ENCODE data around the gene MRPL2.

MRPL2 gene

DNA sequence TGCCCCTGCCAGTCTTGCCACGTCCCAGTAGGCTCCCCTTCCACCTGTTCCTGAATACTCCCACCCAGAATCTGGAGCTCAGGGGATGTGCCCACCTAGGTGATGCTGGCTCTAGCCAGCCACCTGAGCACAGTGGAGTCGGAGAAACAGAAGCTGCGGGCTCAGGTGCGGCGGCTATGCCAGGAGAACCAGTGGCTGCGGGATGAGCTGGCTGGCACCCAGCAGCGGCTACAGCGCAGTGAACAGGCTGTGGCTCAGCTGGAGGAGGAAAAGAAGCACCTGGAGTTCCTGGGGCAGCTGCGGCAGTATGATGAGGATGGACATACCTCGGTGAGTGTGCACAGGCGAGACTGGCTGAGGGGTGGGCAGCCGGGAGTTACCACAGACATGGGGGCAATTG is 3.6 kb upstream of the MRPL2 start:
- TF ChIP-seq, protein P1, sequence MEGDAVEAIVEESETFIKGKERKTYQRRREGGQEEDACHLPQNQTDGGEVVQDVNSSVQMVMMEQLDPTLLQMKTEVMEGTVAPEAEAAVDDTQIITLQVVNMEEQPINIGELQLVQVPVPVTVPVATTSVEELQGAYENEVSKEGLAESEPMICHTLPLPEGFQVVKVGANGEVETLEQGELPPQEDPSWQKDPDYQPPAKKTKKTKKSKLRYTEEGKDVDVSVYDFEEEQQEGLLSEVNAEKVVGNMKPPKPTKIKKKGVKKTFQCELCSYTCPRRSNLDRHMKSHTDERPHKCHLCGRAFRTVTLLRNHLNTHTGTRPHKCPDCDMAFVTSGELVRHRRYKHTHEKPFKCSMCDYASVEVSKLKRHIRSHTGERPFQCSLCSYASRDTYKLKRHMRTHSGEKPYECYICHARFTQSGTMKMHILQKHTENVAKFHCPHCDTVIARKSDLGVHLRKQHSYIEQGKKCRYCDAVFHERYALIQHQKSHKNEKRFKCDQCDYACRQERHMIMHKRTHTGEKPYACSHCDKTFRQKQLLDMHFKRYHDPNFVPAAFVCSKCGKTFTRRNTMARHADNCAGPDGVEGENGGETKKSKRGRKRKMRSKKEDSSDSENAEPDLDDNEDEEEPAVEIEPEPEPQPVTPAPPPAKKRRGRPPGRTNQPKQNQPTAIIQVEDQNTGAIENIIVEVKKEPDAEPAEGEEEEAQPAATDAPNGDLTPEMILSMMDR (IDR thresholded peaks at IDR 0.05): no peak

DNA sequence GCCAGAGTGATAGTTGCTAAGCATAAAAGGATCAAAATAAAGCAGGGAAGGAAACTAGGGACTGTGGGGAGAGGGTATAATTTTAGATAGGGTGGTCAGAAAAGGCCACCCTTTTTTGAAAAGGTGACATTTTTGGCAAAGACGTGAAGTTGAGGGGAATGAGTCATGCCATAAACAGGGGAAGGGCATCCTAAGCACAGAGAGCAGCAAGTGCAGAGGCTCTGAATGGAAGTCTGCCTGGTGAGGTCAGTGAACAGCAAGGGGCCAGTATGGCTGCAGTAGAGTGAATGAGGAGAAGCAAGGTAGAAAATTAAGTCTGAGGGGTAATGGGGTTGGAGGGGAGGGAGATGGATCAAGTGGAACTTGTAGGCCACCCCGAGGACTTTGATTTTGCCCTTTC is 2.6 kb upstream of the MRPL2 start:
- TF ChIP-seq, protein P1 (IDR thresholded peaks at IDR 0.05): no peak

DNA sequence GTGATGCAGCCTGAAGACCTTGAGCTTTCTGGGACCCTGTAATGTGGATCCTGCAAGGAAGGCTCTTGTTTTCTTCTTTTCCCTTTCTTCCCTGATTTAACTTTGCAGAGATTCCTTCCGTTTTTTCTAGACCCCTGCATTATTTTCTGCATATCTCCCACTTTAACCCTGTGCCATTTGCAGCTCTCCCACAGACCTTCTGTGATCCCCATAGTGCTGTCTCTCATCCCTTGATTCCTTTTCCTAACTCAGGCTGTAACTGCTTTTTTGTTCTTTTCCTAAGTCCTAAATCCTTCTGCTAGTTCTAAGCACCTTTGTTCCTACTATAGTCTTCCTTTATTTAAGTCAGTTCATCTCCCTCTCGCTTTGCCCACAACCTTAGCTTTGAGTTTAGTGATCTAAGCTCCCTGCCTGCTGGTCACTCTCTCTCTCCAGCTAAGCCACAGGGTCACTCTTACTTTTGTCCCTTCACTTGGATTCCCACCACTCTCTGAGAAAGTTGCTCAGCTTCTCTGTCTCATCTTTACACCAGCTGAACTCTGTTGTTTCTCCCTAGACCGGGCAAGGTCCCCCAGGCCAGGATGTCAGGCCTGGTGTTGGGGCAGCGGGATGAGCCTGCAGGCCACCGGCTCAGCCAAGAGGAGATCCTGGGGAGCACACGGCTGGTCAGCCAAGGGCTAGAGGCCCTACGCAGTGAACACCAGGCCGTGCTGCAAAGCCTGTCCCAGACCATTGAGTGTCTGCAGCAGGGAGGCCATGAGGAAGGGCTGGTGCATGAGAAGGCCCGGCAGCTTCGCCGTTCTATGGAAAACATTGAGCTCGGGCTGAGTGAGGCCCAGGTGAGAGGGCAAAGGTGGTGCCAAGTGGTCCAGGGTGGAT is 1.8 kb upstream of the MRPL2 start:
- TF ChIP-seq, protein P1 (IDR thresholded peaks at IDR 0.05): no peak

DNA sequence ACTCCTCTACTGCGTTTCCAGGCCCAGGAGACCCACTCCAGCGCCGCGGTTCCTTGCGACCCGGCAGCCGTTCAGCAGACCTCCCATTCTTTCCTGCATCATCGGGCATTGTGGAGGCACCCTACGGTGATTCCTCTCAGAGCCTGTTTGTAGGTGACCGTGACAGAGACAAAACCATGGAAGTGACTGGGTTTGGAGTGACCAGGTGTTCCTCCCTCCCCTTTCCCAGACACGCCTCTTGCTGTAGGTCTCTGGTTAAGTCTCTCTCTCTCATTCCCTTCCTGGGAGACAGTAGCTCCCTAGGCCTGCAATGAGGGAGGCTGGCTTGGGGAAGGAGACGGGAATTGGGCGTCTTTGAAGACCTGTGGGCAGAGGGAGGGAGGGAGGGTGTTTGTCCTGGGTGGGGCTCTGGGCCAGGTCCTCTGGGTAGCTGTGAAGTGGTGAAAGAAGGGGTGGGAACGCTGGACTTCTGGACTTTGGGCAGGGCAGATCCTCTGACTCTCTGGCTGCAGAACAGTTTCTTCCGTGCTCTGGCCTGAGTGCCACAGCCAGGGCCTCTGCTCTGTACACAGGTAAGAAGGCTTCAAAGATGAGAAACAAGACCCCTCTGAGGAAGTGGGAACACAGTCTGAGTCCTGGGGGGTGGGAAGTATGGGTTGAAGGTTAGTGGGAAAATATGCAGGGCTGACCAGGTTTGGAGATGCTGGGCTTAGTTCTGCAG is 960 bp upstream of the MRPL2 start:
- TF ChIP-seq, protein P1 (IDR thresholded peaks at IDR 0.05): no peak

DNA sequence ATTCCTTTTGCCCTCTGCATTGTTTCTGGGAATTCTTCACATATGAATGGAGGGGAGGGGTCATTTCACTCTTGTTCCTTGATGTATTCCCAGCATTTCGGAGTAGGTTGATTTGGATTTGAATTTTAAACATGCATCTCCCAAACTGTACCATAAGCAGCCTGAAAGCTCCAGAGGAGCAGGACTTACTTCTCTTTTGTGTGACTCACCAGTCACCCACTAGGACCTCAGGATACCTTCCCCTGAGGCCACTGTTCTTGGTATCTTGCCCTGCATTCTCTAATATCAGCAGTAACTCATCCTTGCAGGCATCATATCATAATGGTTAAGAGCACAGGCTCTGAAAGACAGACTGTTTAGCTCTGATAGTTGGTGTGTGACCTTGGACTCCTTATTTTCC is 703 bp downstream of the MRPL2 start:
- TF ChIP-seq, protein P1 (IDR thresholded peaks at IDR 0.05): no peak

DNA sequence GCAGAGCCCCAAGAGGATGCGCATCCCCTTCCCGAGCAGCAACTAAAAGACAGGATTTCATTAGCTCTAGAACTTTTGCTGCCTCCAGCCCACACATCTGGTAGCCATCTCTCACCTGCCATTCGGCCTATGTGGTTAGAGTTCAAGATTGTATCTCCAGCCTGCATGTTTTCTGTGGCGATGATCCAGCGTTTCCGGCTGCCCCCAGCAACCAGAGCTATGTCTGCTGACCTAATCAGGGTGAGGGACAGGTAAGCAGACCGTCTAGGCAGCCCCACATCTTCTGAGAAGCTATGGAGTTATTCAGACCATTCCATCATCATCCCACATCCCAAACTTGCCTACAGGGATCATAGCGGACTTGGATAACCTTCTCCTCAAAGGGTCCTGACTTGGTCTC is 3.3 kb downstream of the MRPL2 start:
- TF ChIP-seq, protein P1 (IDR thresholded peaks at IDR 0.05): no peak

DNA sequence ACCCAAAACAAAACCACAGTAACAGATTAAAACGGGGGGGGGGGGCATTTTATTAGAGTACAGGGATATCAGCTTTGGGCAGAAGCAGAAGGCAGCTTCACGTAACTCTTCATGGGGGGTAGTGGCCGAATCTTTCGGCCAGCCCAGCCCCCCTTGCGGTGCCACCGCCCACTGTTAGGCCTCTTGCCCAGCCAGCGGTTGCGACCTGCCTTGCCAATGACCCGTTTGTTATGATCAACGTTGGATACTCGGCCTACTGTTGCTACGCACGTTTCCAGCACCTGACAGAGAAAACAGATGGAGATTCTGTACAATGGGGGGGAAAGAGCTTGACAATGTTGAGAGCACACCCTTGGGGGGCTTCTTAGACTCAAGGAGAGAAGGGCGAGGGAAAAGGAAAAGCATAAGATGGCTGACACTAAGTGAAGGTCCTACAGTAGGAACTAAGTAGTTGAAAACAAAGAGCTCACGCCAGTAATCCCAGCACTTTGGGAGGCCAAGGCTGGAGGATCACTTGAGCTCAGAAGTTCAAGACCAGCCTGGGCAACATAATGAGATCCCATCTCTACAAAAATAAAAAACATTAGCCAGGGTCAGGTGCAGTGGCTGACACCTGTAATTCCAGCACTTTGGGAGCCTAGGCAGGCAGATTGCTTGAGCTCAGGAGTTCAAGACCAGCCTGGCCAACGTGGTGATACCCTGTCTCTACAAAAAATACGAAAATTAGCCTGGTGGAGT is 4.9 kb downstream of the MRPL2 start:
- TF ChIP-seq, protein P1 (IDR thresholded peaks at IDR 0.05): no peak

Measured in LNCAP (cell line).